Measurements from ENCODE around the gene EIF3K.
A peak's percentile ranks its signal among the peaks of the same experiment; 100 is the strongest.
"Not testable (repeated sequence)": the region's sequence is repeated elsewhere in the genome, so short reads cannot be mapped to it uniquely, and the experiment has no call there.

EIF3K gene, protein sequence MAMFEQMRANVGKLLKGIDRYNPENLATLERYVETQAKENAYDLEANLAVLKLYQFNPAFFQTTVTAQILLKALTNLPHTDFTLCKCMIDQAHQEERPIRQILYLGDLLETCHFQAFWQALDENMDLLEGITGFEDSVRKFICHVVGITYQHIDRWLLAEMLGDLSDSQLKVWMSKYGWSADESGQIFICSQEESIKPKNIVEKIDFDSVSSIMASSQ

DNA sequence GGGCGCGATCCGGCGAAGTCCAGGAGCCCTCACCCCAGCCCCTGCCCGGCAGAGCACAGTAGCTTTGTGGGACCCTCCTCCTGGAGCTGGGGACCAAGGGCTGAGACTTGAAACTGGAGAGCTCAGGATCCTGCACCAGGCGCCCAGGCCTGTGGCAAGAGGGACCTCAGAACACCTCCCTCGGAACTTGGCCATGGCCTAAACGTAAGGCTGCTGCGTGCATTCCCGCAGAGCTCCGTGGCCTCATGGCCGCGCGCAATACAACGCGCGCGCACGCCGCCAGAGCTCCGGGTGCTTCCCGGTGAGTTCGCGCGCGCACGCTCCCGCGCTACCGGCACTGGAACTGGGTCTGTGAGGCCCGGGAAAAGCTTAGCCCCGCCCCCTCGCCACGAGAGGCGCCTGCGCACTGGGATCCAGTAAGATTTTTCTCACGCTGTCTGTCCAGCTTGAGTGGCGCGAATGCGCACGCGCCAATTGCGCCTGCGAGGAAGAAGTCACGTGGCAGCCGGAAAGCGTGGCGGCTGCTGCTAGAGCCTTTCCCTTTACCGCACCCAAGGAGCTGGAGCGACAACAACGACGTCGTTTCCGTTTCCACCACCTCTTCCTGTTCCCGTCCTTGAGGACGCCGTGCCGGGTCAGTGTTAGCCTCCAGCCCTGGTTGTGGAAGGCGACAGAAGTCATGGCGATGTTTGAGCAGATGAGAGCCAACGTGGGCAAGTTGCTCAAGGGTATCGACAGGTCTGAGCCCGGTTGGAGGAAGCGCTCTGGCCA, at the start of gene EIF3K:
TSS of gene EIF3K (plus strand) at position 599 of the 771 bp plus-strand sequence. CDS start at position 680, 81 bp downstream.
- H3K9ac ChIP-seq (ENCODE audit: low read length), result peak within 1 kb of the TSS; percentile 90
- peaks cover 30% of the 10 kb centered on the region for H3K36me3 ChIP-seq (ENCODE audit: control insufficient read depth, insufficient read depth, low read length)
- no peaks in the 10 kb centered on the region for H3K9me3 ChIP-seq (ENCODE audit: control insufficient read depth, insufficient read depth, low read depth, low read length)
- H3K4me1 ChIP-seq (ENCODE audit: control insufficient read depth, insufficient read depth, low read length), result peaks cover 33% of the 10 kb centered on the region
- H3K27ac ChIP-seq (ENCODE audit: low read depth, low read length), result peak within 1 kb of the TSS; percentile 39
- no peaks in the 10 kb centered on the region for H3K27me3 ChIP-seq (ENCODE audit: control insufficient read depth, insufficient read depth, low read length)
- peak within 1 kb of the TSS; percentile 85 for H3K4me3 ChIP-seq (ENCODE audit: low read depth, low read length)

GRCh38 chr19:38569368-38569983, 49.5 kb upstream of the EIF3K start:
- Histone ChIP-seq H3K4me3 (ENCODE audit: low read depth, low read length) (no peak overlapping the region), H3K4me1 (ENCODE audit: control insufficient read depth, insufficient read depth, low read length) (no peaks in the 10 kb centered on the region), H3K9ac (ENCODE audit: low read length) (no peak overlapping the region), H3K27me3 (ENCODE audit: control insufficient read depth, insufficient read depth, low read length) (peaks cover 16% of the 10 kb centered on the region), H3K9me3 (ENCODE audit: control insufficient read depth, insufficient read depth, low read depth, low read length) (no peaks in the 10 kb centered on the region), H3K27ac (ENCODE audit: low read depth, low read length) (no peak overlapping the region), H3K36me3 (ENCODE audit: control insufficient read depth, insufficient read depth, low read length) (no peaks in the 10 kb centered on the region)

DNA sequence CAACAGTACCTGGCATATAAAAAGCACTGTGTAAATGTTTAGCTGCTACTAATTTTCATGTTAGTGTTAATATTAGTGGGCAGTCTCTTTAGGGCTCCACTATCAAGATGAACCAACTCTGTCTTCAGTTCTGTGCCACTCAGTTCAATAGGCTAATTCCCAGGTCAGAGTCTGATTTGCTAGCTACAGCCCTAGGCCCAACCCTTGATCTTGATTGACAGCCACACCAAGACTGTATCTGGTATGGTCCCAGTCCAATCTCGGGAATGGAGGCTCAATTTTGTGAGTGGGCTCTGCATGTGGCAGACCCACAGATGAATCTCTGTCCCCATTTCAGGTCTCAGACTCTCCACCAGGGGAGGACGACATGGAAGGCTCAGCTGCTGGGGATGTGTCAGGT, 47.3 kb upstream of the EIF3K start:
- Histone ChIP-seq H3K4me3 (ENCODE audit: low read depth, low read length) (no peak overlapping the region), H3K27me3 (ENCODE audit: control insufficient read depth, insufficient read depth, low read length) (no peaks in the 10 kb centered on the region), H3K9me3 (ENCODE audit: control insufficient read depth, insufficient read depth, low read depth, low read length) (no peaks in the 10 kb centered on the region)

GRCh38 chr19:38577826-38578225, 41.2 kb upstream of the EIF3K start:
- no peaks in the 10 kb centered on the region for H3K36me3 ChIP-seq (ENCODE audit: control insufficient read depth, insufficient read depth, low read length)
- no peaks in the 10 kb centered on the region for H3K9me3 ChIP-seq (ENCODE audit: control insufficient read depth, insufficient read depth, low read depth, low read length)
- no peaks in the 10 kb centered on the region for H3K4me1 ChIP-seq (ENCODE audit: control insufficient read depth, insufficient read depth, low read length)
- no peaks in the 10 kb centered on the region for H3K27me3 ChIP-seq (ENCODE audit: control insufficient read depth, insufficient read depth, low read length)
- H3K27ac ChIP-seq (ENCODE audit: low read depth, low read length), result no peak overlapping the region
- H3K4me3 ChIP-seq (ENCODE audit: low read depth, low read length), result no peak overlapping the region
- no peak overlapping the region for H3K9ac ChIP-seq (ENCODE audit: low read length)

More for the DNA sequence above, 47.3 kb upstream of the EIF3K start:
- H3K36me3 ChIP-seq (ENCODE audit: control insufficient read depth, insufficient read depth, low read length), result no peaks in the 10 kb centered on the region
- no peak overlapping the region for H3K9ac ChIP-seq (ENCODE audit: low read length)
- no peak overlapping the region for H3K27ac ChIP-seq (ENCODE audit: low read depth, low read length)
- H3K4me1 ChIP-seq (ENCODE audit: control insufficient read depth, insufficient read depth, low read length), result no peaks in the 10 kb centered on the region

DNA sequence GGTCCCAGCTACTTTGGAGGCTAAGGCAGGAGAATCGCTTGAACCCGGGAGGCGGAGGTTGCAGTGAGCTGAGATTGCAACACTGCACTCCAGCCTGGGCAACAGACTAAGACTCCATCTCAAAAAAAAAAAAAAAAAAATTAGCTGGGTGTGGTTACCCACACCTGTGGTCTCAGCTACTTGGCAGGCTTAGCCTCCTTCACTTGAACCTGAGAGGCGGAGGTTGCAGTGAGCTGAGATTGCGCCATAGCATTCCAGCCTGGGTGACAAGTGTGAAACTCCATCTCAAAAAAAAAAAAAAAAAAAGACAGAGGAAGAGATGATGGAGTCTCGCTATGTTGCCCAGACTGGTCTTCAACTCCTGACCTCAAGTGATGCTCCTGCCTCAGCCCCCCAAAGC, 39.7 kb upstream of the EIF3K start:
- not testable (repeated sequence) for H3K4me3 ChIP-seq (ENCODE audit: low read depth, low read length); H3K27ac ChIP-seq (ENCODE audit: low read depth, low read length); H3K36me3 ChIP-seq (ENCODE audit: control insufficient read depth, insufficient read depth, low read length); H3K4me1 ChIP-seq (ENCODE audit: control insufficient read depth, insufficient read depth, low read length); H3K9ac ChIP-seq (ENCODE audit: low read length); H3K27me3 ChIP-seq (ENCODE audit: control insufficient read depth, insufficient read depth, low read length); H3K9me3 ChIP-seq (ENCODE audit: control insufficient read depth, insufficient read depth, low read depth, low read length)

DNA sequence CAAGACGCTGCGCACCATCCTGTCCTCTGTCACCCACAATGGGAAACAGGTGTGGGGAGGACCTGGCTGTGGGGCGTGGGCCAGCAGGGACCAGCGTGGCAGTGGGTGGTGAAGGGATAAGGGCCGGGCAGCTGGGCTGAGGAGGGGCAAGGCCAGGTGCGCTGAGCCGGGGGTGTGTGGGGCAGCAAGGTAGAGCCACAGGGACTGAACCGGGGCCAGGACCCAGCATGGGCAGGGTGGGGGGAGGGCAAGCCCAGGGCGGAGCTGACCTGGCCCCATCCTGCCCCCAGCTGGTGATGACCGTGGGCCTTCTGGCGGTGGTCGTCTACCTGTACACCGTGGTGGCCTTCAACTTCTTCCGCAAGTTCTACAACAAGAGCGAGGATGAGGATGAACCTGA, 38.9 kb upstream of the EIF3K start:
- Histone ChIP-seq H3K9ac (ENCODE audit: low read length) (no peak overlapping the region), H3K9me3 (ENCODE audit: control insufficient read depth, insufficient read depth, low read depth, low read length) (no peaks in the 10 kb centered on the region), H3K27me3 (ENCODE audit: control insufficient read depth, insufficient read depth, low read length) (no peaks in the 10 kb centered on the region), H3K27ac (ENCODE audit: low read depth, low read length) (no peak overlapping the region), H3K4me3 (ENCODE audit: low read depth, low read length) (no peak overlapping the region), H3K36me3 (ENCODE audit: control insufficient read depth, insufficient read depth, low read length) (no peaks in the 10 kb centered on the region), H3K4me1 (ENCODE audit: control insufficient read depth, insufficient read depth, low read length) (no peaks in the 10 kb centered on the region)

- Histone ChIP-seq H3K9ac (ENCODE audit: low read length) (no peak overlapping the region), H3K27me3 (ENCODE audit: control insufficient read depth, insufficient read depth, low read length) (no peaks in the 10 kb centered on the region), H3K9me3 (ENCODE audit: control insufficient read depth, insufficient read depth, low read depth, low read length) (no peaks in the 10 kb centered on the region), H3K27ac (ENCODE audit: low read depth, low read length) (no peak overlapping the region), H3K4me1 (ENCODE audit: control insufficient read depth, insufficient read depth, low read length) (no peaks in the 10 kb centered on the region), H3K4me3 (ENCODE audit: low read depth, low read length) (no peak overlapping the region), H3K36me3 (ENCODE audit: control insufficient read depth, insufficient read depth, low read length) (peaks cover 13% of the 10 kb centered on the region)
Observed at GRCh38 chr19:38583219-38583984, 35.6 kb upstream of the EIF3K start.

DNA sequence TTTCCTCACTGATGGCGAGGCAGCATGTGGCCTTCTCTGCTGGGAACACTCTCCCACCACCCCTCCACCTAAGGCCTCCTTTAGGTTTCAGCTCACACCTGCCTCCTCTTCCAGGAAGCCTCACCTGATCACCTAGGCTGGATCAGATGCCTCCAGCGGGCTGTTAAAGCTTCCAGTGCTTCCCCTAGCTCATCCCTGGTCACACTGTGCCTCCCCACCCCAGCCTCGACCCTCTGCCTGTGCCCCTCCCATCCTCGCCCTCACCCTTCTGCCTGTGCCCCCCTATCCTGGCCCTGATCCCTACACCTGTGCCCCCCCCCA, 35.0 kb upstream of the EIF3K start:
- Histone ChIP-seq H3K4me3 (ENCODE audit: low read depth, low read length) (no peak overlapping the region), H3K4me1 (ENCODE audit: control insufficient read depth, insufficient read depth, low read length) (no peaks in the 10 kb centered on the region), H3K36me3 (ENCODE audit: control insufficient read depth, insufficient read depth, low read length) (peaks cover 13% of the 10 kb centered on the region), H3K27me3 (ENCODE audit: control insufficient read depth, insufficient read depth, low read length) (no peaks in the 10 kb centered on the region), H3K9me3 (ENCODE audit: control insufficient read depth, insufficient read depth, low read depth, low read length) (no peaks in the 10 kb centered on the region), H3K9ac (ENCODE audit: low read length) (no peak overlapping the region), H3K27ac (ENCODE audit: low read depth, low read length) (no peak overlapping the region)

- H3K4me1 ChIP-seq (ENCODE audit: control insufficient read depth, insufficient read depth, low read length), result no peaks in the 10 kb centered on the region
- no peak overlapping the region for H3K9ac ChIP-seq (ENCODE audit: low read length)
- H3K36me3 ChIP-seq (ENCODE audit: control insufficient read depth, insufficient read depth, low read length), result peaks cover 13% of the 10 kb centered on the region
- H3K27me3 ChIP-seq (ENCODE audit: control insufficient read depth, insufficient read depth, low read length), result no peaks in the 10 kb centered on the region
- H3K9me3 ChIP-seq (ENCODE audit: control insufficient read depth, insufficient read depth, low read depth, low read length), result no peaks in the 10 kb centered on the region
- no peak overlapping the region for H3K27ac ChIP-seq (ENCODE audit: low read depth, low read length)
- no peak overlapping the region for H3K4me3 ChIP-seq (ENCODE audit: low read depth, low read length)
Observed at GRCh38 chr19:38587562-38587961, 31.4 kb upstream of the EIF3K start.

DNA sequence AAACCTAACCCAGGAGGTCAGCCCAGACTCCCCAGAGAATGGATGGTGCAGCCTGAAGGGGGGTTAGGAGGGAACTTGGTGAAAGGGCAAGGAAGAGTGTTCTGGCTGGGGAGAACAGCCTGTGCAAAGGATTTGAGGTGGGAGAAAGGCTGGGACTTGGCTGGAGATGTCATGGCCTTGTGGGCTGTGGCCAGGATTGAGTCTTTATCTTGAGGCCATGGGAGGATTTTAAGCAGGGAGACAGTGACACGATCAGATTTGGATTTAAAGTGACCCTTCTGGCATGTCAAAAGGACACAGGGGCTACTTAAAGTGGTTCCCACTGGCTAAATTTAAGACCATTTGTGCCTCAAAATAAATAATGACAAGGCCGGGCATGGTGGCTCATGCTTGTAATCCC, 30.9 kb upstream of the EIF3K start:
- Histone ChIP-seq H3K4me3 (ENCODE audit: low read depth, low read length) (no peak overlapping the region), H3K27me3 (ENCODE audit: control insufficient read depth, insufficient read depth, low read length) (no peaks in the 10 kb centered on the region), H3K36me3 (ENCODE audit: control insufficient read depth, insufficient read depth, low read length) (peaks cover 13% of the 10 kb centered on the region), H3K9ac (ENCODE audit: low read length) (no peak overlapping the region), H3K27ac (ENCODE audit: low read depth, low read length) (no peak overlapping the region), H3K4me1 (ENCODE audit: control insufficient read depth, insufficient read depth, low read length) (no peaks in the 10 kb centered on the region), H3K9me3 (ENCODE audit: control insufficient read depth, insufficient read depth, low read depth, low read length) (no peaks in the 10 kb centered on the region)

DNA sequence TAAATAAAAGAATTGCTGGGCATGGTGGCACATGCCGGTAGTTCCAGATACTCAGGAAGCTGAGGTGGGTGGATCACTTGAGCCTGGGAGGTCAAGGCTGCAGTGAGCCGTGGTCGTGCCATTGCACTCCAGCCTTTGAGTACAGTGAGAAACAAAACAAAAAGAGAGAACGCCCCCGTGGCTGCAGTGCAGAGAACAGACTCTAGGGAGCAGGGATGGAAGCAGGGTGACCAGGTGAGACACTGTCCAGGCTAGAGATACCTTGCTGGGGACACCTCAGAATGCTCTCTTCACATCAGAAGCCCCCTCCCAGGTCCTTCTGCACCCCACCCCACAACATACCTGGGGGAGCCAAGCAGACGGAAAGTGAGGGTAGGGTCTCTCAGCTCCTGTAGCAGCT, 26.0 kb upstream of the EIF3K start:
- H3K4me1 ChIP-seq (ENCODE audit: control insufficient read depth, insufficient read depth, low read length), result peaks cover 7% of the 10 kb centered on the region; the same call in 1 of the 2 replicates
- peaks cover under 1% of the 10 kb centered on the region; the same call in 1 of the 2 replicates for H3K36me3 ChIP-seq (ENCODE audit: control insufficient read depth, insufficient read depth, low read length)
- H3K27me3 ChIP-seq (ENCODE audit: control insufficient read depth, insufficient read depth, low read length), result no peaks in the 10 kb centered on the region
- H3K27ac ChIP-seq (ENCODE audit: low read depth, low read length), result no peak overlapping the region
- no peak overlapping the region for H3K9ac ChIP-seq (ENCODE audit: low read length)
- no peak overlapping the region for H3K4me3 ChIP-seq (ENCODE audit: low read depth, low read length)
- no peaks in the 10 kb centered on the region for H3K9me3 ChIP-seq (ENCODE audit: control insufficient read depth, insufficient read depth, low read depth, low read length)

All from HUES6 (cell line).